Smooth muscle cell (in vitro differentiated cells): ENCODE results near the gene CREB5. TPM values are rescaled to one million over a fixed set of nuclear protein-coding genes. Genes with fewer than 3 reads are reported as not detected.
A peak's percentile ranks its signal among the peaks of the same experiment; 100 is the strongest.

Experiments
- DNase-seq: peaks from one replicate; lab custom pipeline; 2025; ENCODE audit not compliant: unreplicated experiment; lab: John Stamatoyannopoulos, UW
- H2AFZ ChIP-seq: fragments of 200-600 bp; sonication (generic); 2 replicates; pipeline ENCODE4 v1.6.0; 2016; ENCODE audit warnings: antibody characterized with exemption, low read depth, mild to moderate bottlenecking
- H3F3A ChIP-seq: fragments of 200-600 bp; sonication (generic); 2 replicates; pipeline ENCODE4 v1.6.0; 2017; ENCODE audit warnings: antibody characterized with exemption, low read depth
- H3K27ac ChIP-seq: fragments of 200-600 bp; sonication (generic); 2 replicates; pipeline ENCODE4 v1.5.1; 2016; ENCODE audit warnings: low read depth, mild to moderate bottlenecking
- H3K27me3 ChIP-seq: fragments of 200-600 bp; sonication (generic); 2 replicates; pipeline ENCODE4 v1.6.1; 2016; ENCODE audit warnings: low read depth, mild to moderate bottlenecking
- H3K36me3 ChIP-seq: fragments of 200-600 bp; sonication (generic); 2 replicates; pipeline ENCODE4 v1.5.1; 2016; ENCODE audit warnings: low read depth
- H3K4me1 ChIP-seq: fragments of 200-600 bp; sonication (generic); 2 replicates; pipeline ENCODE4 v1.5.1; 2016; ENCODE audit warnings: low read depth
- H3K4me2 ChIP-seq: fragments of 200-600 bp; sonication (generic); 2 replicates; pipeline ENCODE4 v1.6.0; 2016; ENCODE audit warnings: mild to moderate bottlenecking
- H3K4me3 ChIP-seq: fragments of 200-600 bp; sonication (generic); 2 replicates; pipeline ENCODE4 v1.5.1; 2016; ENCODE audit warnings: mild to moderate bottlenecking
- H3K79me2 ChIP-seq: fragments of 200-600 bp; sonication (generic); 2 replicates; pipeline ENCODE4 v1.6.0; 2016; ENCODE audit warnings: low read depth, mild to moderate bottlenecking
- H3K9ac ChIP-seq: fragments of 200-600 bp; sonication (generic); 2 replicates; pipeline ENCODE4 v1.6.0; 2016; ENCODE audit warnings: low read depth
- H3K9me3 ChIP-seq: fragments of 200-600 bp; sonication (generic); replicated peaks from 2 replicates; pipeline ENCODE4 v1.5.1; 2016; ENCODE audit warnings: low read depth
- H4K20me1 ChIP-seq: fragments of 200-600 bp; sonication (generic); 2 replicates; pipeline ENCODE4 v1.6.0; 2016; ENCODE audit warnings: low read depth
- CTCF ChIP-seq: fragments of 200-600 bp; sonication (generic); IDR thresholded peaks from 2 replicates; pipeline ENCODE4 v1.5.1; 2017; ENCODE audit warnings: borderline replicate concordance, mild to moderate bottlenecking, antibody characterized with exemption; ENCODE audit not compliant: insufficient read depth, poor library complexity, severe bottlenecking
- WGBS: methylation state at CpG from one replicate; pipeline ENCODE4 v1.1.7; 2016; ENCODE audit warnings: low lambda C conversion rate; 5-methylcytosine and 5-hydroxymethylcytosine counted together
- polyA plus RNA-seq: library from polyadenylated mRNA; unstranded; fragments of >200 nt; fragmentation: Nextera tagmentation; extraction: Ambion mirVana; gene quantifications from 2 replicates; pipeline ENCODE4 v1.2.1, GENCODE V29; 2016
- total RNA-seq: library from RNA; depleted of rRNA; stranded (reverse); fragments of >200 nt; gene quantifications from 2 replicates; pipeline ENCODE4 v1.2.3, GENCODE V29; 2014

Gene CREB5
- total and polyA plus RNA-seq, 2 experiments from 2014 or later, result 6.2 to 18.2 TPM

GRCh38 chr7:28572321-28573058 is 160.2 kb downstream of the CREB5 start:
- peaks cover 23% of the 10 kb centered on the region for H3K4me1 ChIP-seq
- H3K9ac ChIP-seq, result no peak overlapping the region
- no peak for TF ChIP-seq CTCF
- H2AFZ ChIP-seq, result no peak overlapping the region
- H3K79me2 ChIP-seq, result no peaks in the 10 kb centered on the region
- no peaks in the 10 kb centered on the region for H3K27me3 ChIP-seq
- WGBS, result 80% methylated on average over 5 of the region's 5 CpGs
- no peak overlapping the region for H3K4me2 ChIP-seq
- no peak overlapping the region for H3K4me3 ChIP-seq
- DNase-seq, result no peak
- no peaks in the 10 kb centered on the region for H3K9me3 ChIP-seq
- peaks cover 18% of the 10 kb centered on the region for H3F3A ChIP-seq
- H4K20me1 ChIP-seq, result no peaks in the 10 kb centered on the region
- no peak overlapping the region for H3K27ac ChIP-seq
- H3K36me3 ChIP-seq, result no peaks in the 10 kb centered on the region

GRCh38 chr7:28573059-28573553 is 160.8 kb downstream of the CREB5 start:
- Histone ChIP-seq H3K4me2 (no peak overlapping the region), H3K79me2 (no peaks in the 10 kb centered on the region)

GRCh38 chr7:28573651-28574301 is 161.5 kb downstream of the CREB5 start:
- no peak for DNase-seq
- Histone ChIP-seq H3K4me3 (no peak overlapping the region), H2AFZ (no peak overlapping the region), H3K4me1 (peaks cover 23% of the 10 kb centered on the region), H3K36me3 (no peaks in the 10 kb centered on the region), H3K9ac (peak overlapping the region; percentile 39), H3F3A (peaks cover 18% of the 10 kb centered on the region), H3K4me2 (peak overlapping the region; percentile 79), H4K20me1 (no peaks in the 10 kb centered on the region), H3K9me3 (no peaks in the 10 kb centered on the region), H3K27me3 (no peaks in the 10 kb centered on the region), H3K79me2 (no peaks in the 10 kb centered on the region), H3K27ac (peak overlapping the region; percentile 91)
- WGBS, result 16% methylated on average over 6 of the region's 6 CpGs
- TF ChIP-seq CTCF, result no peak

More at GRCh38 chr7:28573059-28573553, 160.8 kb downstream of the CREB5 start:
- H2AFZ ChIP-seq, result no peak overlapping the region
- no peaks in the 10 kb centered on the region for H3K9me3 ChIP-seq
- H4K20me1 ChIP-seq, result no peaks in the 10 kb centered on the region
- H3K4me1 ChIP-seq, result peaks cover 23% of the 10 kb centered on the region
- H3K27ac ChIP-seq, result no peak overlapping the region
- H3K9ac ChIP-seq, result no peak overlapping the region
- no peak for TF ChIP-seq CTCF
- no peaks in the 10 kb centered on the region for H3K27me3 ChIP-seq
- peaks cover 18% of the 10 kb centered on the region for H3F3A ChIP-seq
- WGBS, result 78% methylated on average over 6 of the region's 6 CpGs
- no peak overlapping the region for H3K4me3 ChIP-seq
- no peaks in the 10 kb centered on the region for H3K36me3 ChIP-seq
- DNase-seq, result no peak
